GM18498 (cell line): Measurements from ENCODE around the gene GSC2.

Source experiments
- ATAC-seq: cut with Tn5 transposase; IDR thresholded peaks from one replicate; pipeline ENCODE4 v1.9.1; 2021; ENCODE audit warnings: mild to moderate bottlenecking, moderate library complexity; ENCODE audit not compliant: unreplicated experiment

GSC2 gene

GRCh38 chr22:19121631-19122142 is 28.4 kb downstream of the GSC2 start:
- ATAC-seq, result peak; percentile 37

- no peak for ATAC-seq
Measured at GRCh38 chr22:19120829-19121630, 29.1 kb downstream of the GSC2 start.

DNA sequence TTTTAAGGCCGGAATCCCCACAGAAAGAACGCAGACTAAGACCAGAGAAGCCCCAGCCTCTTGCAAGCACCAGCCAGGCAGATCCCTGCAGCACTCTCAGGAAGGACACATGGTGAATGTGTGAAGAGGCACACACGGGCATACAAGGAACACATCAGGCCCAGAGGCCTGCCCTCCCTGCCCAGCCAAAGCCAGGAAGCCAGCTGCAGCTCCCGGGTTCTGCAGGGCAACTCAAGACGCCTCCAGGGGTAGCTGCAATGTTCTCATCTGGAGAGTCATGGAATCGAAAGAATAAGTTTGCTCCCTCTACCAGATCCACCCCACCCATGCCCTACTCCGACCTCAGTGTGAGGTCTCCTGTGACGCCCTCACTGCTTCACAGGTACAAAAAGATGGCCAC is 30.1 kb downstream of the GSC2 start:
- no peak for ATAC-seq

- ATAC-seq, result no peak
Measured at GRCh38 chr22:19118329-19118880, 31.7 kb downstream of the GSC2 start.

- ATAC-seq, result no peak
Measured at GRCh38 chr22:19117111-19117512, 33.0 kb downstream of the GSC2 start.

- no peak for ATAC-seq
Measured at GRCh38 chr22:19115628-19116027, 34.5 kb downstream of the GSC2 start.

DNA sequence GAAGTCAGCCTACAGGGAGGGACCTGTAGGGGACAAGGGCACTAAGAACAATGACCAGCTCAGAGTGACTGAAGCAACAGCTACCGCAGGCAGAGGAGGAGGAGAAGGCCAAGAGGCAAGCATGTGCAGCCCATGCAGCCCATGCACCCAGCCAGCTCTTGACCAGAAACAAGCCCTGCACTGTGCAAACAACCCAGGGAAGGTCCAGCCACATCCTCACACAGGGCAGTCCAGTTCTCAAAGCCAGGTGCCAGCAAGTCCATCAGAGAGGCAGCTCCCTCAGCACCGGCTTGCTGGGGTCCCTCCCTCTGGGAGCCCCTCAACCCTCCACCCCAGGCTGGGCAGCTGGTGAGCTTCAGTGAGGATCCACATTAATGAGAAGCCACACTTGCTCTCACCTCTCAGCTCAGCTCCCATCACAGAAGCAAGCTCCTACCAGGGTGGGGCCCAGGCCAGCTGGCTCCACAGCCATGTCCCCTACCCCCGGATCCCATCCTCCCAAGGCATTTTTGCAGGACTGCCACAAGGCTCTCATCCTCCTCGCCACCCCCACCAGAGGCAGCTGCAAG is 35.0 kb downstream of the GSC2 start:
- ATAC-seq, result no peak

DNA sequence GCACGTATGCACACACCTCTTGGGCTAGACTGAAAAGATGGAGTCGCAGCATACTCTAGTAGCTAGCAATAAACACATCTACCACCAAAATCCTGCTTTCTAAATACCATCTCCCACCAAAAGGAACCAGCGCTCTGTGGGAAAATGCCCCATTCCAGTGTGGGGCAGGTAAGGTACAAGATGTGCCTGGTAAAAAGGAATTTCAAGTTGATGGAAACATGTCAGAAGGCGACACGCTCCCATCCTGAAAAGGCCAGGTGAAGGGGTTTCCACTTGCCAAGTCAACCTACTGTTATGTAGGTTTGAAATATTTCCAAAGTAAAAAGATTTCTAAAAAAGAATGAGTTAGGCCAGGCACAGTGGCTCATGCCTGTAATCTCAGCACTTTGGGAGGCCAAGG is 36.7 kb downstream of the GSC2 start:
- ATAC-seq, result no peak

GRCh38 chr22:19111584-19111983 is 38.5 kb downstream of the GSC2 start:
- ATAC-seq, result no peak

- ATAC-seq, result no peak
Measured at GRCh38 chr22:19111140-19111539, 39.0 kb downstream of the GSC2 start.

- no peak for ATAC-seq
Measured at GRCh38 chr22:19110646-19111045, 39.4 kb downstream of the GSC2 start.

GRCh38 chr22:19110064-19110458 is 40.0 kb downstream of the GSC2 start:
- ATAC-seq, result no peak

- ATAC-seq, result peak; percentile 80
Measured at GRCh38 chr22:19109198-19110063, 40.7 kb downstream of the GSC2 start.

- no peak for ATAC-seq
Measured at GRCh38 chr22:19108807-19109197, 41.3 kb downstream of the GSC2 start.

DNA sequence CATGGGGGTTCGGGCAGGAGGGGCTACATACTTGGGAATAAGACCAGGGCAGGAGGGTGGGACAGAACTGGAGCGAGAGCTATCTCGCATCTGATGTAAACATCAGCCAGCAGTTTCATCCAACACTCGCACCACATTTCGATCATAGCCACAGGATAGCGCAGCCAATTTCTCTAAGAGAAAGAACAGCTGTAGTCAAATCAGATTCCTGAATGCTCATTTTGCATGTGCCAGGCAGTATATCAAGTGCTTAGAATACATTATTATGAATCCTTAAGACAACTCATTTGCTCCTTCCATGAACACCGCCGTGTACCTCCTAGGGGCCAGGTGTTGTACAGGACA is 42.4 kb downstream of the GSC2 start:
- no peak for ATAC-seq

DNA sequence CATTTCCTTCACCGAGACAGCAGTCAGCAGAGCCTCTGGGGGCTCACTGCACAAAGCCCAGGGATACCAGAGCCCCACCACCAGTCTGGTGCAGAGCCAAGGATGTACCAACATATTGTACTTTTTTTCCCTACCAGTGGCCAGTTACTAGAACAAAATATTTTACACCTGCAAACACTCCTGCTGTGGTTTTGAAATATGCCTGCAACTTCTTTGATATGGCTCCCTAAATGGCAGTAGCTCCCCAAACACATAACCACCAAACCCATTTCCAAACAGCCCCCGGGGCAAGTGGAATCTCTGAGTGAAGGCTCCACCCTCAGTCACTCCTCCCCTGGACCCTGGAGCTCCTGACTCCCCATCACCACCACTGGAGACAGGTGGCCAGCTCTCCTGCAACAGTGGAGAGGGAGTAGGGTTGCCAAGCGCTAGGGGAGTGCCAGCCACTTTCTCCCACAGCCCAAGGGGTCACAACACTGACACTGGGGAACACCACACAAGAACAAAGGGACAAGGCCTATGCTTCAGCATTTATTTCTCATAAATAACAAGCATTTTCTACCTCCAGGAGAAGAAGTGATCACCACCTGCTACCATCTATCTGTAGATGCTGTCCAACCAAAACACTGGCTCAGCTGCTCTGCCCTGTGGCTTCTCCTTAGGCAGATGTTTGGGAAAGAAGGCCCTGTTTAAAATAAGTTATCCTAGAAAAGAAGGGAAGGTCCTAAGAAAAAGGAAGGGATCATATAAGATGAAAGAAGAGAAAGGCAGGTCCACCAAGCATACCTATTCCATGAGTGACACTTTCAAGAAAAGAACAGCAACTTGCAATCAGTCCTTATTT is 43.0 kb downstream of the GSC2 start:
- ATAC-seq, result no peak

DNA sequence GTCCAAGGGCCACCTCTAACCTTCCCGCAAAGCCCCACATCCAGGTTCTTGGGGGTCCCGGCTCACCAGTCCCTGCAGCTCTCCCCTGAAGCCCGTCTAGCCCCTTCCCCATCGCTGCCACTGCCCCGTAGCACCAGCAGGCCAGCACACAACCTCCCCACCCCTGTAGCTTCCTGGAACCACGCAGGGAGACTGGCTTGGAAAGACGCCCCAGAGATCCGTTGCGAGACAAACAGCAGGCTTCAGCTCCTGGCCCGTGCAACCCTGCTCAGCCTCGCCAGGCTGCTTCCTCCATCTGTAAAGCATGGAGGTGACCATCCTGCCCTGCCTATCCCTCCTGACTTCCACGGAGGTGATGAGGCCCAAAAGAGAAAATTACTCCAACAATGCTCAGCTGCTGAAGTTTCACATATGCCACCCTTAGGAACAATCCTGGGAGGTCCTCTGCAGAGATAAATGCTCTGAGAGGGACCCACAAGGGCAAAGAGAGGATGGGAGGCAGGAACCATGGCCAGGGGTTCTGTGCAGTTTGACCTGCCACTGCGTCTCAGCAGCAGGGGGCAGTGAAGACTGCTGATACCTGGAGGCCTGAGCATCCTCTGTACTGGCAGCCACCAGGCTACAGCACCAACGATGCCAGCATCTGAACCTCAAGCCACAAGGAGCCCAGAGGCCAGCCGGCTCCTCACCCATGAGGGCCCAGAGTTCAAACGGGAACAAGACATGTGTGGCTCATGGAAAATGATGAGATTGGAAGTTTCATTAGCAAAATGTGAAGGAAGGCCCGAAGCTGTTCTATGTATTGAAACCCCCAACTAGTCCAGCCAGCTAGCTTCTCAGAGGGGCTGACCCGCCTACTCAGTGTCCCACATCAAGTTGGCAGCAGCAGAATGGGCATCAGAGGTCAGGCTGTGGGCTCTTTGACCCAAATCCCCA is 44.0 kb downstream of the GSC2 start:
- no peak for ATAC-seq

DNA sequence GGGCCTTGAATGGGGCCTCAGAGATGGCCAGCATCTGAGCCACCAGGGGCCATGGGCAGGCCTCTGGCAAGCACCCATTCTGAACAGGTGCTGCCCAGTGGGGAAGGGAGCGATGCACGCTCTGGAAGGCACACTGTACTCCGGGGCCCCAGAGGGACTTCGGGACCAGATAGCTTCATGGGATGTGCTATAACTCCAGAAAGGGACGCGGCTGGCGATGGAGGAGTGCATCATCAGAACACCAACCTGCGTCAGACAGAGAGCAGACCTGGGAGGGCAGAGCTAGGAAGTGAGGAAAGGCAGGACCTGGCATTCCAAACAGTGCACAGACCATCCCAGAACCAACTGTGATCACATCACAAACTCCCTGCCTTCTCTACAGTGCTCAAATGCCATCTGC is 44.6 kb downstream of the GSC2 start:
- no peak for ATAC-seq
